ENCODE measurements around the gene INPP4B.

GRCh38 chr4:142683503-142683902 is 162.6 kb downstream of the INPP4B start:
- TF ChIP-seq EZH2 (IDR thresholded peaks at IDR 0.05; ENCODE audit: insufficient read depth, poor library complexity, severe bottlenecking) (no peak), EZH2phosphoT487 (IDR thresholded peaks at IDR 0.05; ENCODE audit: insufficient read depth, low read depth) (no peak)

Measured in GM23248 (cell line).